Parathyroid adenoma (tissue), 2 donors: ENCODE measurements around the gene SYNGR4.

ENCODE experiments used
- H2AFZ ChIP-seq: fragments of 300-600 bp; sonication (generic); one replicate; pipeline ENCODE4 v1.7.0; 2017; ENCODE audit warnings: antibody characterized with exemption, mild to moderate bottlenecking
- H3K27ac ChIP-seq: fragments of 300-600 bp; sonication (generic); one replicate; pipeline ENCODE4 v1.7.0; 2017
- H3K27me3 ChIP-seq: fragments of 300-600 bp; sonication (generic); one replicate; pipeline ENCODE4 v1.7.0; 2017; ENCODE audit warnings: low read length; ENCODE audit not compliant: control insufficient read depth, insufficient read depth
- H3K36me3 ChIP-seq: fragments of 300-600 bp; sonication (generic); one replicate; pipeline ENCODE4 v1.7.0; 2017; ENCODE audit warnings: low read length; ENCODE audit not compliant: control insufficient read depth, insufficient read depth
- H3K4me1 ChIP-seq: fragments of 300-600 bp; sonication (generic); one replicate; pipeline ENCODE4 v1.7.0; 2017; ENCODE audit warnings: control low read depth
- H3K4me2 ChIP-seq: fragments of 300-600 bp; sonication (generic); one replicate; pipeline ENCODE4 v1.7.0; 2017; ENCODE audit warnings: low read length
- H3K4me3 ChIP-seq: fragments of 300-600 bp; sonication (generic); one replicate; pipeline ENCODE4 v1.7.0; 2017; ENCODE audit warnings: low read depth, low read length
- H3K79me2 ChIP-seq: fragments of 300-600 bp; sonication (generic); one replicate; pipeline ENCODE4 v1.7.0; 2017; ENCODE audit warnings: control low read depth
- H3K9ac ChIP-seq: fragments of 300-600 bp; sonication (generic); one replicate; pipeline ENCODE4 v1.7.0; 2017; ENCODE audit warnings: mild to moderate bottlenecking
- H3K9me3 ChIP-seq: fragments of 300-600 bp; sonication (generic); one replicate; pipeline ENCODE4 v1.7.0; 2017; ENCODE audit warnings: low read length; ENCODE audit not compliant: control insufficient read depth
- TF ChIP-seq, protein P1 (sequence below): fragments of 300-600 bp; sonication (generic); IDR thresholded peaks from one replicate; pipeline ENCODE4 v1.7.0; 2017; ENCODE audit warnings: antibody characterized with exemption, mild to moderate bottlenecking
- donor health status: primary hyperparathyroidism.

SYNGR4 gene

DNA sequence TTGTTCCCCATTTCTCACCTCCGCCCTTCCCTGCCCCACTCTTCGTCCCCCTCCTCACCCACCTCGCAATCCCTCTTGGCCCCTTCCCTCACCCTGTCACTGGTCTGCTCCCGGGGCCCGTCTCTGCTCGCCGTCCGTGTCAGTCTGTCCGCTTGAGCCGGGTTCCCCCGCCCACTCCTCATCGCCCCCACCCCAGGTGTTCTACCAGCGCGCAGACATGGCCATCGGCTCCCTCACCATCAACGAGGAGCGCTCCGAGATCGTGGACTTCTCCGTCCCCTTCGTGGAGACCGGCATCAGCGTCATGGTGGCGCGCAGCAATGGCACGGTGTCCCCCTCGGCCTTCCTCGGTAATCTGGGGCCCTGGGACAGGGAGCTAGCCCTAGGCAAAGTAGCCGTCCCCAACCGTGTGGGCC is 51.6 kb downstream of the SYNGR4 start:
- no peak overlapping the region for H3K27ac ChIP-seq
- TF ChIP-seq, protein P1, sequence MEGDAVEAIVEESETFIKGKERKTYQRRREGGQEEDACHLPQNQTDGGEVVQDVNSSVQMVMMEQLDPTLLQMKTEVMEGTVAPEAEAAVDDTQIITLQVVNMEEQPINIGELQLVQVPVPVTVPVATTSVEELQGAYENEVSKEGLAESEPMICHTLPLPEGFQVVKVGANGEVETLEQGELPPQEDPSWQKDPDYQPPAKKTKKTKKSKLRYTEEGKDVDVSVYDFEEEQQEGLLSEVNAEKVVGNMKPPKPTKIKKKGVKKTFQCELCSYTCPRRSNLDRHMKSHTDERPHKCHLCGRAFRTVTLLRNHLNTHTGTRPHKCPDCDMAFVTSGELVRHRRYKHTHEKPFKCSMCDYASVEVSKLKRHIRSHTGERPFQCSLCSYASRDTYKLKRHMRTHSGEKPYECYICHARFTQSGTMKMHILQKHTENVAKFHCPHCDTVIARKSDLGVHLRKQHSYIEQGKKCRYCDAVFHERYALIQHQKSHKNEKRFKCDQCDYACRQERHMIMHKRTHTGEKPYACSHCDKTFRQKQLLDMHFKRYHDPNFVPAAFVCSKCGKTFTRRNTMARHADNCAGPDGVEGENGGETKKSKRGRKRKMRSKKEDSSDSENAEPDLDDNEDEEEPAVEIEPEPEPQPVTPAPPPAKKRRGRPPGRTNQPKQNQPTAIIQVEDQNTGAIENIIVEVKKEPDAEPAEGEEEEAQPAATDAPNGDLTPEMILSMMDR, result no peak
- H3K4me2 ChIP-seq, result no peak overlapping the region
- no peaks in the 10 kb centered on the region for H3K36me3 ChIP-seq
- H3K27me3 ChIP-seq, result no peaks in the 10 kb centered on the region
- no peak overlapping the region for H3K4me3 ChIP-seq
- no peaks in the 10 kb centered on the region for H3K4me1 ChIP-seq
- no peaks in the 10 kb centered on the region for H3K79me2 ChIP-seq
- H2AFZ ChIP-seq, result no peak overlapping the region
- no peaks in the 10 kb centered on the region for H3K9me3 ChIP-seq
- no peak overlapping the region for H3K9ac ChIP-seq

DNA sequence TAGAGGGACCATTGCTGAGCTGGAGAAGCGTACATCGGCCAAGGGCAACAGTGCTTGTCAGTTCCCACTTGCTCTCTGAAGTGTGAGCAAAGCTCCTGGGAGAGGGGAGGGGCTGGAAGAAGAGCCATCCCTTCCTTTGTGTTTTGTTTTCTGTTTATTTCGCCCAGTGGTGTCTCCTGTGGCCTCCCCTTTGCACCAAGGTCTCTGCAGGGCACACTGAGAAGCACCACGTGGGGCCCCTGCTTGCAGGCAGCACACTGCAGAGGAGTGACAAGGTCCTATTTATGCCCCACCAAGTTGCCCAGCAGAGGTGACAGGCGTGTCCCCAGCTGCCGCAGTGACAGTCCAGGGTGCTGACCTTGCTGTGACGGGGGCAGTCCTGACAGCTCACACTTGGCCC is 53.3 kb downstream of the SYNGR4 start:
- H3K4me3 ChIP-seq, result no peak overlapping the region
- H3K36me3 ChIP-seq, result no peaks in the 10 kb centered on the region
- no peak overlapping the region for H3K4me2 ChIP-seq
- H3K79me2 ChIP-seq, result no peaks in the 10 kb centered on the region
- no peak overlapping the region for H2AFZ ChIP-seq
- H3K9me3 ChIP-seq, result no peaks in the 10 kb centered on the region
- no peak overlapping the region for H3K9ac ChIP-seq
- no peaks in the 10 kb centered on the region for H3K4me1 ChIP-seq
- TF ChIP-seq, protein P1, result no peak
- no peaks in the 10 kb centered on the region for H3K27me3 ChIP-seq
- H3K27ac ChIP-seq, result no peak overlapping the region

DNA sequence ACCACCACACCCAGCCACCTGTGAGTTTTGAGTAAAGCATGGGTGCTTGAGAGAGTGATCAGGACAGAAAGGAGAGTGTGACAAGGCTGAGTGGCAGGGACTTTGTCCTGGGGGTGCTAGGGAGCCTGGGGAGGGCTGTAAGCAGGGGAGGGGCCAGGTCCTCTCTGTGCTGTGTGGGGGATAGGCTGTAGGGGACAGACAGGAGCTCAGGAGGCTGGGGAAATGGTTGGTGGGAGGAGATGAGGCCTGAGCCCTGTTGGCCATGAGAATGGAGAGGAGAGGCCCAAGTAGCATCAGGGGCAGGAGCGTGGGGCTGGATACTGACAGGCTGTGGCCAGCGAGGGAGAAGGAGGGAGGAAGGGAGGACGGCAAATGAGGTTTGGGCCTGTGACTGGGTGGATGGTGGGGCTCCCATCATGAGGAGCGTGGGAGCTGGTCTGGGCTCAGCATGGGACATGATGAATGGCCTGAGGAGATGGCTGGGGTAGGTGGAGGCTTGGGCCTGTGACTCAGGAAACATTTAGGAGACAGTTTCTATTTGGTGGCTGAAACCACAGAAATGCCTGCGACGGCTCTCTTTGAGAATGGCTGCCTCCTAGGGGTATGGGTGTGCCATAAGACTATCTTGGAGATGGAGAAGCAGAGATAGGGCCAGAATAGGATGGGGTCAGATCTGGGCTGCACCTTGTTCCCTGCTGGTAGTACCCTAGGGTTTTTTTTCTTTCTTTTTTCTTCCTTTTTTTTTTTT is 54.3 kb downstream of the SYNGR4 start:
- Histone ChIP-seq H3K4me3 (no peak overlapping the region), H2AFZ (no peak overlapping the region), H3K79me2 (no peaks in the 10 kb centered on the region), H3K27ac (no peak overlapping the region), H3K36me3 (no peaks in the 10 kb centered on the region), H3K9me3 (no peaks in the 10 kb centered on the region), H3K4me2 (no peak overlapping the region), H3K27me3 (no peaks in the 10 kb centered on the region), H3K4me1 (no peaks in the 10 kb centered on the region), H3K9ac (no peak overlapping the region)
- TF ChIP-seq, protein P1, result no peak

DNA sequence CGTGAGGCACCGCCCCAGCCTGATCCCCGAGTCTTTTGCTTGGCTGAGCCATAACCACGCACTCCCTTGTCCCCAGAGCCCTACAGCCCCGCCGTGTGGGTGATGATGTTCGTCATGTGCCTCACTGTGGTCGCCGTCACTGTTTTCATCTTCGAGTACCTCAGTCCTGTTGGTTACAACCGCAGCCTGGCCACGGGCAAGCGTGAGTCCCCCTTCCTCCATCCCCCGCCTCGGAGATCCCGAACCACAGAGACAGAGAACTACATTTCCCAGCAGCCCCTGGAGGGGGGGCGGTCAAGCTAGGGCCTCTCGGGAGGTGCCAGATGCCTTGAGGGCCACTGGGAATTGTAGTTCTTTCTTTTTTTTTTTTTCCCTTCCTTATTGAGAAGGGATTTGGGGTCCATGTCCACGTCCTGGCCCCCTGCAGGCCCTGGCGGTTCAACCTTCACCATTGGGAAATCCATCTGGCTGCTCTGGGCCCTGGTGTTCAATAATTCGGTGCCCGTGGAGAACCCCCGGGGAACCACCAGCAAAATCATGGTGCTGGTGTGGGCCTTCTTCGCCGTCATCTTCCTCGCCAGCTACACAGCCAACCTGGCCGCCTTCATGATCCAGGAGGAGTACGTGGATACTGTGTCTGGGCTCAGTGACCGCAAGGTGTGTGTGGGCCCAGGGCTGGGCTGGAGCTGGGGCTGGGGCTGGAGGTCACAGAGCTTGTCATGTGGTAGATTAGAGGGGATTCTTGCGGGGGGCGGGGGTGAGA is 55.2 kb downstream of the SYNGR4 start:
- H3K4me1 ChIP-seq, result no peaks in the 10 kb centered on the region
- no peaks in the 10 kb centered on the region for H3K27me3 ChIP-seq
- H3K4me2 ChIP-seq, result no peak overlapping the region
- H3K4me3 ChIP-seq, result no peak overlapping the region
- H3K9me3 ChIP-seq, result no peaks in the 10 kb centered on the region
- no peaks in the 10 kb centered on the region for H3K79me2 ChIP-seq
- no peak overlapping the region for H3K27ac ChIP-seq
- TF ChIP-seq, protein P1, result no peak
- H3K36me3 ChIP-seq, result no peaks in the 10 kb centered on the region
- H3K9ac ChIP-seq, result no peak overlapping the region
- H2AFZ ChIP-seq, result no peak overlapping the region
